Endodermal cell (in vitro differentiated cells): ENCODE results near the gene ACTRT2. TPM values are rescaled to one million over a fixed set of nuclear protein-coding genes. Genes with fewer than 3 reads are reported as not detected.

ENCODE experiments used
- DNase-seq: peaks from one replicate; pipeline ENCODE4 v3.0.0-alpha.2; 2017
- H3K27ac ChIP-seq: 2 replicates; pipeline ENCODE4 v1.5.1; 2013; ENCODE audit warnings: mild to moderate bottlenecking, low read depth, low read length, moderate library complexity
- H3K27me3 ChIP-seq: 2 replicates; pipeline ENCODE4 v1.6.1; 2013; ENCODE audit warnings: mild to moderate bottlenecking, low read length, moderate library complexity; ENCODE audit not compliant: insufficient read depth, control insufficient read depth, poor library complexity, severe bottlenecking
- H3K36me3 ChIP-seq: 2 replicates; pipeline ENCODE4 v1.7.0; 2013; ENCODE audit warnings: mild to moderate bottlenecking, low read length, moderate library complexity; ENCODE audit not compliant: control insufficient read depth, insufficient read depth
- H3K4me1 ChIP-seq: one replicate; pipeline ENCODE4 v1.7.0; 2013; ENCODE audit warnings: low read length; ENCODE audit not compliant: control insufficient read depth, insufficient read depth
- H3K4me3 ChIP-seq: 2 replicates; pipeline ENCODE4 v1.5.1; 2013; ENCODE audit warnings: mild to moderate bottlenecking, low read length, moderate library complexity
- H3K9ac ChIP-seq: 2 replicates; pipeline ENCODE4 v1.6.1; 2013; ENCODE audit warnings: mild to moderate bottlenecking, low read length, moderate library complexity; ENCODE audit not compliant: poor library complexity, severe bottlenecking; ENCODE audit errors: extremely low read depth
- H3K9me3 ChIP-seq: 2 replicates; pipeline ENCODE4 v1.6.1; 2013; ENCODE audit warnings: mild to moderate bottlenecking, low read length, moderate library complexity; ENCODE audit not compliant: control insufficient read depth
- H3K27ac Mint-ChIP-seq: 2 replicates; pipeline ENCODE4 v1.8.0; 2020; ENCODE audit warnings: mixed read lengths
- H3K27me3 Mint-ChIP-seq: 2 replicates; pipeline ENCODE4 v1.8.0; 2021; ENCODE audit warnings: mild to moderate bottlenecking, mixed read lengths; ENCODE audit not compliant: insufficient read depth
- H3K36me3 Mint-ChIP-seq: 2 replicates; pipeline ENCODE4 v1.8.0; 2020; ENCODE audit warnings: low read depth, mixed read lengths
- H3K4me1 Mint-ChIP-seq: 2 replicates; pipeline ENCODE4 v1.8.0; 2020; ENCODE audit warnings: mixed read lengths
- H3K4me3 Mint-ChIP-seq: 2 replicates; pipeline ENCODE4 v1.8.0; 2020; ENCODE audit warnings: mild to moderate bottlenecking, moderate library complexity, mixed read lengths
- H3K9me3 Mint-ChIP-seq: 2 replicates; pipeline ENCODE4 v1.8.0; 2020; ENCODE audit warnings: mild to moderate bottlenecking, mixed read lengths
- CTCF ChIP-seq: fragments of 200-600 bp; sonication (generic); conservative IDR thresholded peaks from 2 replicates; pipeline ENCODE4 v1.5.0; 2021; ENCODE audit warnings: antibody characterized with exemption, mild to moderate bottlenecking
- WGBS, 2 experiments: methylation state at CpG; one replicate each; pipeline versions ENCODE4 v1.1.5 to v1.1.7; 2013; ENCODE audit warnings: missing lambda C conversion rate in 2 of 2, mixed read lengths in 1 of 2; ENCODE audit not compliant: insufficient coverage in 1 of 2, insufficient read length in 1 of 2; 5-methylcytosine and 5-hydroxymethylcytosine counted together
- total RNA-seq, 2 donors: library from RNA; stranded (reverse); fragmentation: NEBNext Ultra II Directional in 1 of 2; extraction: Animal tissue kit (Norgen Biotek cat#: 25700) in 1 of 2; gene quantifications; 2 replicates in 1 of 2; 3 replicates in 1 of 2; pipeline ENCODE4 v1.2.1, GENCODE V29; 2021

Gene ACTRT2
- total RNA-seq, 2 donors from 2014 or later: not detected

- TF ChIP-seq CTCF: no peak
- WGBS, 2 experiments: 83 to 85% methylated on average over 25 to 32 of the region's 32 CpGs
- Histone ChIP-seq H3K27ac (no peak overlapping the region), H3K9ac (no peak overlapping the region), H3K27me3 (no peaks in the 10 kb centered on the region), H3K4me3 (no peak overlapping the region), H3K4me1 (no peaks in the 10 kb centered on the region), H3K9me3 (peaks cover 29% of the 10 kb centered on the region), H3K36me3 (no peaks in the 10 kb centered on the region)
- no peak for DNase-seq
- no peak overlapping the region for H3K4me3 Mint-ChIP-seq
- peaks cover 95% of the 10 kb centered on the region for H3K9me3 Mint-ChIP-seq
- H3K27ac Mint-ChIP-seq: no peak overlapping the region
- no peaks in the 10 kb centered on the region for H3K27me3 Mint-ChIP-seq
- H3K36me3 Mint-ChIP-seq: no peaks in the 10 kb centered on the region
- no peaks in the 10 kb centered on the region for H3K4me1 Mint-ChIP-seq
Observed at GRCh38 chr1:3003039-3003940, 18.0 kb upstream of the ACTRT2 start.

DNA sequence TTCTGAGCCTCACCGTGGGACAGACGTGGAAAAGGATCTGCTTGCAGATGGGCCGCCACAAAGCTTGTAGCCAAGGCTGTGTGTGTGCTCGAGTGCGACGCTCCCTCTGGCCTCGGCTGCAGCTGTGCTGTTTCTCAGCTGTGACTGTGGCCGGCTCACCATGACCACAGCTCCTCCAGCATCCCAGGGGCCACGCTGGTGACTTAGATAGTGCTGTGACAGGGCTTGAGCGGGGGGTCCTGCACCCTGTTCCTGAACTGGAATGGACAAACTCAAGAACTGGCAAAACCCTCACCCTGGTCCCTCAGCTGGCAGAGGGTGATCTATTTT is 17.4 kb upstream of the ACTRT2 start:
- WGBS, 2 experiments: 81 to 83% methylated on average over 8 to 10 of the region's 10 CpGs
- H3K27ac ChIP-seq: no peak overlapping the region
- no peak overlapping the region for H3K27ac Mint-ChIP-seq
- H3K4me3 Mint-ChIP-seq: no peak overlapping the region
- H3K4me1 ChIP-seq: no peaks in the 10 kb centered on the region
- no peak for DNase-seq
- no peaks in the 10 kb centered on the region for H3K27me3 Mint-ChIP-seq
- H3K9me3 Mint-ChIP-seq: peaks cover 95% of the 10 kb centered on the region
- no peaks in the 10 kb centered on the region for H3K36me3 ChIP-seq
- no peak overlapping the region for H3K9ac ChIP-seq
- TF ChIP-seq CTCF: no peak
- no peaks in the 10 kb centered on the region for H3K27me3 ChIP-seq
- H3K36me3 Mint-ChIP-seq: no peaks in the 10 kb centered on the region
- H3K9me3 ChIP-seq: peaks cover 31% of the 10 kb centered on the region
- no peaks in the 10 kb centered on the region for H3K4me1 Mint-ChIP-seq
- no peak overlapping the region for H3K4me3 ChIP-seq

GRCh38 chr1:3004285-3005205 is 16.7 kb upstream of the ACTRT2 start:
- H3K27me3 ChIP-seq: no peaks in the 10 kb centered on the region
- H3K9ac ChIP-seq: no peak overlapping the region
- Mint-ChIP-seq H3K36me3 (no peaks in the 10 kb centered on the region), H3K4me3 (no peak overlapping the region), H3K4me1 (no peaks in the 10 kb centered on the region), H3K9me3 (peaks cover 95% of the 10 kb centered on the region), H3K27me3 (no peaks in the 10 kb centered on the region), H3K27ac (no peak overlapping the region)
- H3K4me3 ChIP-seq: no peak overlapping the region
- WGBS, 2 experiments: 80 to 90% methylated on average over 6 to 20 of the region's 20 CpGs
- peaks cover 31% of the 10 kb centered on the region for H3K9me3 ChIP-seq
- H3K36me3 ChIP-seq: no peaks in the 10 kb centered on the region
- no peak for TF ChIP-seq CTCF
- no peak for DNase-seq
- H3K4me1 ChIP-seq: no peaks in the 10 kb centered on the region
- no peak overlapping the region for H3K27ac ChIP-seq
